Activated T-helper 1 cell treated with anti-CD3 and anti-CD28 coated beads, Interleukin-2, amount 50 U/mL, for 16 hours (primary cell): ENCODE measurements around the gene SLC7A7.
"Not testable (repeated sequence)": the region's sequence is repeated elsewhere in the genome, so short reads cannot be mapped to it uniquely, and the experiment has no call there.

Experiments used
- DNase-seq, 2 donors: peaks; one replicate each; pipeline ENCODE4 v3.0.0-alpha.2; 2020; ENCODE audit warnings: low read depth in 1 of 2, low spot score in 1 of 2

The SLC7A7 gene

DNA sequence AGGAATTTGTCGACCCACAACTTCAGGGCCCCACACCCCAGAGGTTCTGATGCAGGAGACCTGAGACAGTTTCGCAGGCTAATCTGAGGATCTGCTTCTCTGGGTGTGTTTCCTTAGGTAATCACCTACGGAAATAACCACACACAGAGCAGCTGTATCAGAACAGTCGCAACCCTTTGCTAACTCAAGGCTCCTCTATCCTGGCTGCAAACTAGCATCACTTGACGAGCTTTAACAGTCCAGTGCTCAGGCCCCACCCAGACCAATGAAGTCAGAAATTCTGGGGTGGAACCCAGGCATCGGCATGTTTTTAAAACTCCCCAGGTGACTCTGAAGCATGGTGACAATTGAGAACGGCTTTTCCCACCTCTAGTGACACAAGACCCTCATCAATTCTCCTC is 20.7 kb downstream of the SLC7A7 start:
- no peak for DNase-seq

DNA sequence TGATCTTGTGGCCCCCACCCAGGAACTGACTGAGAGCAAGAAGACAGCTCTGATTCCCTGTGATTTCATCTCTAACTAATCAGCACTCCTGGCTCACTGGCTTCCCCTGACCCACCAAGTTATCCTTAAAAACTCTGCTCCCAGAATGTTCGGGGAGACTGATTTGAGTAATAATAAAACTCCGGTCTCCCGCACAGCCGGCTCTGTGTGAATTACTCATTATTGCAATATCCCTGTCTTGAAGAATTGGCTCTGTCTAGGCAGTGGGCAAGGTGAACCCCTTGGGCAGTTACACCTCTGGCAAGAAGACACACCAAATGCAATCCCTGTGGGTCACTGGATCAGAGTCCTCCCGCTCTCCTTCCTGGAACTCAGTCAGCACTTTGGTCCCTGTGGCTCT is 21.3 kb downstream of the SLC7A7 start:
- no peak for DNase-seq

DNA sequence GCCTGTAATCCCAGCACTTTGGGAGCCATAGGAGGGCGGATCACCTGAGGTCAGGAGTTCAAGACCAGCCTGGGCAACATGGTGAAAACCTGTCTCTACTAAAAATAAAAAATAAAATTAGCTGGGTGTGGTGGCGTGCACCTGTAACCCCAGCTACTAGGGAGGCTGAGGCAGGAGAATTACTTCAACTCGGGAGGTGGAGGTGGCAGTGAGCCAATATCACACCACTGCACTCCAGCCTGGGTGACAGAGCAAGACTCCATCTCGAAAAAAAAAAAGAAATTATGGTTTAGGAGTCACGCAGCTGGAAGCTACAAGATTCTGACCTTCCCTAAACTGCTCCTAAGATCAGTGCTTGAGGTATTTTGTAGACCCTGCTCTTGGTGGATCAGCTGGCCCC is 21.7 kb downstream of the SLC7A7 start:
- not testable (repeated sequence) for DNase-seq

DNA sequence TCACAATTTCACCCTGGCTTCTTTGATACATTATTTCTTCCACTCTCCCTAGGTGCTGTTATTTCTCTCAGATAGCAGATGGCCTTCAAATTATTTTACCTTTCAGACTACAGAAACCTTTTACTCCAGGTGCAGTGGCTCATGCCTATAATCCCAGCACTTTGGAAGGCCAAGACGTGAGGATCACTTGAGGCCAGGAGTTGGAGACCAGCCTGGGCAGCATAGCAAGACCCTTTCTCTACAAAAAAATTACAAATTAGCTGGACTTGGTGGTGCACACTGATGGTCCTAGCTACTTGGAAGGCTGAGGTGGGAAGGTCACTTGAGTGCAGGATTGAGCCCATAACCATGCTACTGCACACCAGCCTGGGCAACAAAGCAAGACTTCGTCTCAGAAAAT is 23.1 kb downstream of the SLC7A7 start:
- DNase-seq = no peak

DNA sequence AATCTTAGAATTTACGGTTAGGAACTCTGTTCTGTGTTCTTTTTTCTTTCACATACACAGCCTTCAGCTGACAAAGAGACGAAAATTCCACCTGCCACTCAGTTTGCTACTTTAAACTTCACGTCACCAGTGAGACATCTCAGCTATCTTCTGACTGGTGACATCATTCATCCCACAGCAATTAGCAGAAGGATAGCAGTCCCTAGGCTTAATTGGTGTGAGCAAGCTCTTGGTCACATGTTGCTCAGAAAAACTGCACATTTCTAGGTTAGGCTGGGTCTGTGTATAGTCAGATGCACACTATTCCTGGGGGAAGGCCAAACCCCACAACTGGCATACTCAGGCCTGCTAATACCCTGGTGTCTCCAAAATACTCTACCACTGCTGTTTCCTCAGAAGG is 23.9 kb downstream of the SLC7A7 start:
- no peak for DNase-seq

DNA sequence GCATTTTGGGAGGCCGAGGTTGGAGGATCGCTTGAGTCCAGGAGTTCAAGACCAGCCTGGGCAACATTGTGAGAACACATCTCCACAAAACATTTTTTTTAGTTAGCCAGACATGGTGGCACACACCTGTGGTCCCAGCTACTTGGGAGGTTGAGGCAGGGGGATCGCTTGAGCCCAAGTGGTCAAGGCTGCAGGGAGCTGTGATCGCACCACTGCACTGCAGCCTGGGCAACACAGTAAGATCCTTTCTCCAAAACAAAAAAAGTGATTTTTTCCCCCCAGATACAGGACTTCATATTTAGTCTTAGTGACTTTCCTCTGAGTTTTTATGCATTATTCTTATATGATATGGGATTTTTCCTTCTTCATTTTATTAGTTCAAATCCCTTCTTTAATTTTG is 28.6 kb downstream of the SLC7A7 start:
- DNase-seq = no peak

DNA sequence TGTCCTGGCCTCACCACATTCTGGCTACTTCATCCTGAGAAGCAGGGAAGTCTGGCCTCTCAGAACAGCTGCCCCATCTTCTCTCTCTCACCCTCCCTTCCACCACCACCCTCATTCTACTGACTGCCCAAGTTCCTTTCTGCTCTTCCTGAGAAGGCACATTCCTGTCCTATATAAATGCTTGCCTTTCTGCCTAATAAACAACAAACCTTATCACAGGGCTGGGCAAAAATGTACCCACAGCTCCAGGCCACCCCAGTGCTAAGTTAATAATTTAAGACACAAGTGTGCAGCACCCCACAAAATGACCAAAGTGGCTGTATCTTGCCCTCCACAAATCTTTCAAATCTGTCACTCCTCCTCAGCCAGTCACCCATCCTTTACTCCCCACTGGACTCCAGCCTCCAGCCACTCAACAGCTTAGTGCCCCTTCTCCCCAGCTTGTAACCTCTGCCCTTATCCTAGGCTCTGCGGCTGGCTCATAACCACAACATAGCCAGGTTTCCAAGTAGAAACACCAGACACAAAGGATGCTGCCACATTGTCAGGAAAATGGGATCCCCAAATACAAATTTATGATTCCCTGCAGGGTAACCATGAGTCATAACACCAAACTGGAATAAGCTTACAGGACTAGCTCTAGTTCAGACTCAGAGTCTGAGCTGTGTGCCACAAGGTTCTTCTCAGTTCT is 33.8 kb downstream of the SLC7A7 start:
- no peak for DNase-seq

DNA sequence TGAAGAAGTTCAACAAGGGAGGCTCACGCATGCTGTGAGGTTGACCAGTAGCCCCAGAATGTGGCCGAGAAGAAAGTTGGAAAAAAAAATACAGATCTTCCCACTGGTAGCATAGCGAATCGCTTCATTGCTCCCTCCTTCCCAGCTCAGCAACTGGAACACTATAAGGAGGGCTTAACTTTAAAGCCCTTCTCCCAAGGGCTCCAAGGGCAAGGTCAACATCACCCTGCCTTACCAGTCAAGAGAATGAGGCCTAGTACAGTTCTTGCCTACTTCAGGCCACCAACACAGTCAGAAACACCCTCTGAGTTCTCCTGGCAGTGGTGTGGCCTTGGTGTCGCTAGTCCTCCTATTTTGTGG is 34.3 kb downstream of the SLC7A7 start:
- DNase-seq = no peak

DNA sequence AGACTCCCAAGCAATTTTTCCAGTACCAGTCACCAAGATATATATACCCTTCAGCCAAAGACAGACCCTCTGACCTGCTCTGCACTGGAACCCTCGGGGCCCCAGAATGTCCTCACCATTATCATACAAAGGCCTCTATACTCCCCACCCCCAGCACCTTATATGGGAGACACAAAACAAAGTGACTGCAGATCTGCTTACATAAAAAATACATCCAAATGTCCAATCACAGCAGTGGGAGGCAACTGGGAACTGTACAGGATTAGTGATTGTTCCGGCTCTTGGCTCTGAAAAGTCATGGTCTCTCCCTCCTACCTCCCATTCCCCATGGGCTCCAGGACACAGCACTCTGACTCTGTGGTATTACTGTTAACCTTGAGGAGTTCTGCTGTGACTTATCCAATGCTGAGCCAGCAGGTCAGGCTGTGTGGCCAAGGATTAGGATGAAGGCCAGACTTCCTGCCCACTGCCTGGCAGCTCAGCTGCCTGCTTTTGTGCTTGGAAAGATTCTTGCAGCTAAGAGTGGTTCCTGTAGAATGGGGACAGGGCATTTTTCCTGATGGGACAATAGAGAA is 35.0 kb downstream of the SLC7A7 start:
- no peak for DNase-seq

DNA sequence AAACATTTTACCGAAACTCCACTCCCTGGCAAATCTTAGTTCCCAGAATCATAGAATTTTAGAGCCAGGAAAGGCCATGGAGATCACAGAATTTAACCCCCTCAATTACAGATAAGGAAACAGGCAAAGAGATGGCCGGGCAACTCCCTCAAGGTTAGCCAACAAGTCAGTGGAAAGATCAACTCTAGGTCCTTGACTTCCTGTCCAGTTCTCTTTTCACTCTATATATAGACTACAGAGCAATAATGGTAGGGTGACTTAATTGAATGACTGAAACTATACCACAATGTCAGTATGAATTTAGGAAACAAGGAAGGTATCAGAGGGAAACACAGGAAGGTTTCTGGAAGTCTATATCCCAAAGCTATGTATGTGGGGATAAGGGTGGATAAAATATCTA is 37.2 kb downstream of the SLC7A7 start:
- DNase-seq = no peak

DNA sequence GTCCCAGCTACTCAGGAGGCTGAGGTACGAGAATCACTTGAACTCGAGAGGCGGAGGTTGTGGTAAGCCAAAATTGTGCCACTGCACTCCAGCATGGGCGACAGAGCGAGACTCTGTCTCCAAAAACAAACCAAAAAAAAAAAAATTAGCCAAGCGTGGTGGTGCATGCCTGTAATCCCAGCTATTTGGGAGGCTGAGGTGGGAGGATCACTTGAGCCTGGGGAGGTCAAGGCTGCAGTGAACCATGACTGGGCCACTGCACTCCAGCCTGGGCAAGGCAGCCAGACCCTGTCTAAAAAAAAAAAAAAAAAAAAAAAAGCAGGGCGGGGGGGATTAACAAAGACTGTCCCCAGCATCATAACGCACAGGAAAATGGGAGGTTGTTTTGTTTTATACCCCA is 38.4 kb downstream of the SLC7A7 start:
- not testable (repeated sequence) for DNase-seq

DNA sequence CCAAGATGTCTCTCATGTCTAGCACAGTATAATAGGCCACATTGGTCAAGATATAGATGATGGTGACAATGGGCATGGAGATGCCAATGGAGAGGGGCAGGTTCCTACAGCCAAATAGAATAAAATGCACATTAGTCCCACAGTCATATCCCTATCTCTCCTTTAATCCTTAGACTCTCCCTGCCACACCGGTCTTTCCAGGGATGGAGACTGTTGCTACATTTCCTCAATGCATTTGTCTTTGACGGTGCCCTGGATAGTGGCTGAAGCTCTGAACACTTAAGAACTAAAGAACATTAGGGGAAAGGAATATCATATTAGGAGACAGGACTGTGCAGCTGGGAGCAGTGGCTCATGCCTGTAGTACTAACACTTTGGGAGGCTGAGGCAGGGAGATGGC is 39.0 kb downstream of the SLC7A7 start:
- DNase-seq = no peak

DNA sequence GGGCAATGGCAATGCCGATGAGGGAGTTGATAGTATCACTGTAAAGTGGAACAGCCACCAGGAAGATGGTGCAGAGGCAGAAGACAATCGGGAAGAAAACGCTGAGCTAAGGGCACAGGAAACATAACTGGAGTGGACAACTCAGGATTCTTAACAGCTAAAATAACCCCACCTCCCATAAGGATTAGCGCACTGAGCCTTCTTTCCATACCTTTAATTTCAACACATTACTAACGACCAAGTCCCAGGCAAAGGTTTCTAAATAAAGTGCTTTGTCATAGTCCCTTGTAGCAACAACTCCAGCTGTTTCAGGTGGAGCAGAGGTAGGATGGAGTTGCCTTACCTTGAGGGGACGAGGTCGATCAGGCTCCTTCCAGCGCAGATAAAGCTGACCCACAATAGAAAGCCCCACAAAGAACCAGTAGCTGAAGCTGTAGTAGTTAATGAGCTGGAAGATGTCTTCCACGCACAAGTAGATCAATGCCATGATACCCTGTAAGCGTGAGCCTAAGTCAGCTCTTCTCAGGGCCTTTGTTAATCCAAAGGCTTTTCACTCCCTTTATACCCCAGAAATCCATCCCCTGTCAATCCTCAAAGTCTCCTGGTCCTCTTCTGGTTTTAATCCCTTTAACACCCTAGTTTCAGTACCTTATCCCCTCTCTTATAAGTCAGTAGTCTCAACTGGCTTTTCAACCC is 41.1 kb downstream of the SLC7A7 start:
- DNase-seq = no peak

DNA sequence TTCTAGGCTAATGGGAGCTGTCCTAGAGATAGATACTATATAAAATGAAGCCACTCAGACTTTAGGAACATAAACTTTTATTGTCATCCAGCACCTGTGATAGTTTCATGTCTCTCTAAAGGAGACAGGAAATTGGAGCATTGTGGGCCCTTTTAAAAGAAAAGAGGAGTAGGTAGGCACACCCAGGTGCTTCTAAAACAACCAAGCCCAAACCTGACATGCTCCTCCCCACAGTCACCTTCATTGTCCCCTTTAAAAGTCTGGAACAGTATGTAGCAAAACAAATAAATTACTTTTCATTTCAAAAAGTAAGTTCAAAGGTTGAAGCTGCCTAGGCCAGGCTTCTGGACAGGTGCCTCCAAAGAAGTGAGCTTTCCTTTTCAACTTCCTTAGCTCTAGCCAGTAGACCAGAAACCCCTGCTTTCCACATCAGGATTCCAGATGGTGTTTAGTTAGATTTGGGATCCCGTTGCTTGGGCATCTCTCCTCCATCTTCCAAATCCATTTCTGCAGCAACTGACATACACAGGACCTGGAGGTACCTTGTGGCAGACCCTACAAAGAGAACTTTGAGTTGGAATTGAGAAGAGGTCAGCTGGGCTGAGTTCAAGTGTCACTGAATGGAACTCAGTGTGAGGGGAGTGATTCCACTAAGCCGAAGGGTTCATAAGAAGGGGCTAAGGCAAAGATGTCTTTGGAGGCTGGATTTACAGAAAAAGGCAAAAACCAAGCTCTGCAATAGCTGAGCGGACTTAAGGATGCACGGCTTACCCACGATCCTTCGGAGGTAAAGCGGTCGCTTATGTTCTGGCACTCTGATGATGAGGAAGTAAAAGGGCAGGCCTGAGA is 41.8 kb downstream of the SLC7A7 start:
- no peak for DNase-seq

DNA sequence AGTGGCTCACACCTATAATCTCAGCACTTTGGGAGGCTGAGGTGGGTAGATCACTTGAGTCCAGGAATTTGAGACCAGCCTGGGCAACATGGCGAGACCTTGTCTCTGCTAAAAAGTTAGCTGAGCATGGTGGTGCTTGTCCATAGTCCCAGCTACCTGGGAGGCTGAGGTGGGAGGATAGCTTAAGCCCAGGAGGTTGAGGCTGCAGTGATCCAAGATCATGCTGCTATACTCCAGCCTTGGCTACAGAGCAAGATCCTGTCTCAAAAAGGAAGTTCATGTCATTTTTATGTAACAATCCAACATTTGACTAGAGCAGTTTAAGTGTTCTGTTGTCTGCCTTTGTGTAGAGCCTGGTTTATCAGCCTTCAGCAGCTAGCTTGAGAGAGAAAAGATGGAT is 42.5 kb downstream of the SLC7A7 start:
- DNase-seq = no peak

DNA sequence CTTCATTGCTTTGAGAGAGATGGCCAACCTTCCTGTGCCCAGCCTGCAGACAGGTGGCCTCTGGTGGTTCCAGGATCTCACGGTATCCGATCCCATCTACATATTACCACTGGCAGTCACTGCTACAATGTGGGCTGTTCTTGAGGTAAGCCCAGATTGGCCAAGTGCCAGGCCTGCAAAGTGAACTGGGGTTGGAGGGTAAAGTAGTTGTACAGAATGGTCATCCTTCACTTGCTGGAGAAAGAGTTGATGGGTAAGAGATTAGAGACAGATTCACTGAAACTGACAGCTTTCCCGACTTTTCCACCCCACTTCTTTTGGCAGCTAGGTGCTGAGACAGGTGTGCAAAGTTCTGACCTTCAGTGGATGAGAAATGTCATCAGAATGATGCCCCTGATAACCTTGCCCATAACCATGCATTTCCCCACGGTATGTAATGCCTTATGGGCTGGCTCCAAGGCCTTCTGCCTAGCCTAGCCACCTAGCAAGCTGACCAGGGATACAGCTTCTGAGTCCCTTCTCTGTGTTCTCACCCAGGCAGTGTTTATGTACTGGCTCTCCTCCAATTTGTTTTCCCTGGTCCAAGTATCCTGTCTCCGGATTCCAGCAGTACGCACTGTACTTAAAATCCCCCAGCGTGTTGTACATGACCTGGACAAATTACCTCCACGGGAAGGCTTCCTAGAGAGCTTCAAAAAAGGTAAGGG is 44.6 kb downstream of the SLC7A7 start:
- DNase-seq = no peak

DNA sequence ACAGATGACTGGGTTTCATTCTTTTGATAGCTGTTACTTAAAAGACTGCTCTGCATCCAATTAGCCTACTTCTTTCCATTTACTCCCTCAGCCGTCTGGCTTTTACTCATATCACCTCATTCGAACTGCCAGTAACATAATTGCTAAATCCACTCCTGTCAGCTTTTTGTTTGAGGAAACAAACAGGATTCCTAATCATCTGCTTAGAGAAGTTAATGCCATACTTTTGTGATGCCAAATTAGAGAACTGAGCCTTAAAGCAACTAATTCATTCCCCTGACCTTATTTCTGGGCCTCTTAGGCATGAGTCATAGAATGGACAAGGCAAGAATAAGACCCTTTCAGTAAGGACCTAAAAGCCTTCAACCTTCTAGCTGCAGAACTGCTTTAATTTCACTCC is 45.9 kb downstream of the SLC7A7 start:
- no peak for DNase-seq

DNA sequence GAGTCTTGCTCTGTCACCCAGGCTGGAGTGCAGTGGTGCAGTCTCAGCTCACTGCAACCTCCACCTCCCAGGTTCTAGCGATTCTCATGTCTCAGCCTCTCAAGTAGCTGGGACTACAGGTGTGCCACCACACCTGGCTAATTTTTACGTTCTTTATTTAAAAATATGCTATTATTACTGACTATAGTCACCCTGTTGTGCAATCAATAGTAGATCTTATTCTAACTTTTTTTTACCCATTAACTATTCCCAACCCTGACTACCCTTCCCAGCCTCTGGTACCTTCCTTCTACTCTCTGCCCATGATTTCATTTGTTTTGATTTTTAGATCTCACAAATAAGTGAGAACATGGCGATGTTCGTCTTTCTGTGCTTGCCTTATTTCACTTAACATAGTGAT is 46.3 kb downstream of the SLC7A7 start:
- DNase-seq = no peak

DNA sequence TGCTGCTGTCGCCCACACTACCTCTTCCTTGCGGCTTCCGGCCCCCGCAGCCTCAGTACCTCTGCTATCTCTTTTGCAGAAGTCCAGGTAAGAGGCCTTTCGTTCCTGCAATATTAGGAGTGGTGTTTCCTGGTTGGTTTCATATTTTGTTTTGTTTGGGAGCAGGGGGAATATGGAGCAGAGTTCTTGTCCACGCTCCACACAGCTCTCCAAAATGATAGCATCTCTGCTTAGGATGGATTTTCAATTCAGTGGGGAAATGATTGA is 48.0 kb downstream of the SLC7A7 start:
- no peak for DNase-seq

DNA sequence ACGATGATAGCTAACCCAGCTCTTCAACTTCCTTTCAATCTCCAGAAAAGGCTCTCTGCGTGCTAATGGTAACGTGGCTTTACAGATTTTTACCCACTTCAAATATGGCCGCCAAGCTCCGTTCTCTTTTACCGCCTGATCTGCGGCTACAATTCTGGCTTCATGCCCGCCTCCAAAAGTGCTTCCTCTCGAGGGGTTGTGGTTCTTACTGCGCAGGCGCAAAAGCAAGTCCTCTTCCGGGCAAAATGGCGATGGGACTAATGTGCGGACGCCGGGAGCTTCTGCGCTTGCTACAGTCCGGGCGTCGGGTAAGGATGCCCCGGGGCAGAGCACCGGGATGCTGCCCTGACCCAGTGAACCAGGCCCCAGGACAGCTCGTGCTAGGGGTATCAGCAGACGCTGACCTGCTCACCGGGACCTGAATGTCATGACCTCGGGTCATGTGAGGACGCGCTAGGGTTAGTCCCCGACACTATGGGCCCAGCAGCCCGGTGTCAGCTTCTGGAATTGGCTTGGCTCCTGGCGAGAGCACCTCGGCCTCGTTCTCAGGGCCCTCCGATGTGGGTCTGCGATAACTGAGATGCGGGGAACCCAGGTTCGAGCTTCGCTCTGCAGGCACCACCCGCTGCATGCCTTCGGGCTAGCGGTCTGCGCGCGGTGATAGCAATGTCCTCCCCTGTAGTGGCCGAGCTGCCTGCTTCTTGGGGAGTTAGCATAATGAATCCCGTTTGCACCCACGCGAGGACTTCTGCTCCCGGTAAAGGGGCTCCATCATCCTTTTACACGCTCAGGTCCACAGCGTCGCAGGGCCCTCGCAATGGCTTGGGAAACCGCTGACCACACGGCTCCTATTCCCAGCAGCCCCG is 48.5 kb downstream of the SLC7A7 start, which contains the start of gene OXA1L:
Gene OXA1L, plus strand, starts transcription at position 232 of the 866 bp plus-strand sequence. Its CDS starts 14 bp downstream, at position 246.
- DNase-seq = peak; percentile 88 to 91
